ENCODE measurements around the gene DUSP2. TPM values are rescaled to one million over a fixed set of nuclear protein-coding genes. Genes with fewer than 3 reads are reported as not detected.

DUSP2 gene
- total and polyA plus RNA-seq, 2 donors (not counting 1 experiment from before 2014, with no cell fraction given), result 69.8 to 433 TPM

GRCh38 chr2:96154506-96155380 is 9.5 kb upstream of the DUSP2 start:
- H3K27me3 ChIP-seq (replicated peaks in 1 of 4; ENCODE audit: control extremely low read depth in 1 of 4, control insufficient read depth in 3 of 4, insufficient read depth in 4 of 4, low read length in 3 of 4), result no peaks in the 10 kb centered on the region
- H3K4me3 ChIP-seq (ENCODE audit: control extremely low read depth in 1 of 5, extremely low read depth in 1 of 5, insufficient read depth in 1 of 5, low read depth in 2 of 5, low read length in 4 of 5), result no peak overlapping the region
- H4K20me1 ChIP-seq (ENCODE audit: control insufficient read depth, insufficient read depth, low read length, poor library complexity, severe bottlenecking), result no peaks in the 10 kb centered on the region
- Mint-ChIP-seq H3K27ac (no peak overlapping the region), H3K4me1 (peaks cover 70% of the 10 kb centered on the region), H3K27me3 (no peaks in the 10 kb centered on the region), H3K4me3 (no peak overlapping the region), H3K9me3 (ENCODE audit: insufficient read depth) (no peaks in the 10 kb centered on the region)
- H3K36me3 ChIP-seq (replicated peaks in 1 of 2; ENCODE audit: control extremely low read depth in 1 of 2, control insufficient read depth in 1 of 2, extremely low read depth in 1 of 2, insufficient read depth in 2 of 2, low read length in 1 of 2), result no peaks in the 10 kb centered on the region
- ATAC-seq (ENCODE audit: low read depth), result no peak
- POLR2A ChIA-PET, result no interaction called here
- H3K9ac ChIP-seq (ENCODE audit: low read length), result no peak overlapping the region
- intact Hi-C loops (cut with micrococcal nuclease), result no loop called here
- H3K4me2 ChIP-seq (replicated peaks; ENCODE audit: low read depth, low read length, poor library complexity, severe bottlenecking), result no peak overlapping the region
- 94% methylated on average over 16 of the region's 16 CpGs for WGBS (ENCODE audit: insufficient coverage)
- H3K27ac ChIP-seq (ENCODE audit: low read length in 2 of 2), result no peak overlapping the region
- no peak for TF ChIP-seq CTCF (IDR thresholded peaks at IDR 0.05)
- no peak for TF ChIP-seq EZH2 (IDR thresholded peaks at IDR 0.05; ENCODE audit: borderline replicate concordance, insufficient read depth, low read depth, low read length, poor library complexity, severe bottlenecking)
- H3K4me1 ChIP-seq (ENCODE audit: control insufficient read depth in 2 of 2, insufficient read depth in 2 of 2, low read length in 2 of 2), result peaks cover 51 to 59% of the 10 kb centered on the region in 2 donors
- H3K9me3 ChIP-seq (ENCODE audit: control extremely low read depth in 1 of 3, control insufficient read depth in 2 of 3, insufficient read depth in 1 of 3, low read length in 2 of 3), result no peaks in the 10 kb centered on the region
- H3K79me2 ChIP-seq (ENCODE audit: control insufficient read depth, insufficient read depth, low read length), result no peaks in the 10 kb centered on the region
- no peak overlapping the region for H2AFZ ChIP-seq (ENCODE audit: insufficient read depth, low read depth, low read length, poor library complexity, severe bottlenecking)
- CTCF ChIA-PET, result interaction anchor here (0.6 to 23.6 kb wide), 3 partner anchors 10 to 17 kb away, joined by 3 to 1065 read pairs (median 18); partner anchors contain the start of gene DUSP2
- DNase-seq, result no peak

GRCh38 chr2:96153991-96154431 is 8.8 kb upstream of the DUSP2 start:
- CTCF ChIA-PET, result interaction anchor here (0.6 to 23.6 kb wide), 2 partner anchors 16 to 17 kb away, joined by 3 to 1065 read pairs; no protein-coding TSS in a partner anchor
- H3K27ac ChIP-seq (ENCODE audit: low read length in 2 of 2), result no peak overlapping the region
- WGBS (ENCODE audit: insufficient coverage), result 96% methylated on average over 5 of the region's 7 CpGs

More at GRCh38 chr2:96153991-96154431, 8.8 kb upstream of the DUSP2 start:
- H3K9me3 Mint-ChIP-seq (ENCODE audit: insufficient read depth), result no peaks in the 10 kb centered on the region
- Histone ChIP-seq H2AFZ (ENCODE audit: insufficient read depth, low read depth, low read length, poor library complexity, severe bottlenecking) (no peak overlapping the region), H3K4me3 (ENCODE audit: control extremely low read depth in 1 of 5, extremely low read depth in 1 of 5, insufficient read depth in 1 of 5, low read depth in 2 of 5, low read length in 4 of 5) (no peak overlapping the region), H3K79me2 (ENCODE audit: control insufficient read depth, insufficient read depth, low read length) (no peaks in the 10 kb centered on the region), H3K9me3 (ENCODE audit: control extremely low read depth in 1 of 3, control insufficient read depth in 2 of 3, insufficient read depth in 1 of 3, low read length in 2 of 3) (no peaks in the 10 kb centered on the region), H3K4me2 (replicated peaks; ENCODE audit: low read depth, low read length, poor library complexity, severe bottlenecking) (no peak overlapping the region), H3K4me1 (ENCODE audit: control insufficient read depth in 2 of 2, insufficient read depth in 2 of 2, low read length in 2 of 2) (peaks cover 47 to 54% of the 10 kb centered on the region in 2 donors), H3K9ac (ENCODE audit: low read length) (no peak overlapping the region), H4K20me1 (ENCODE audit: control insufficient read depth, insufficient read depth, low read length, poor library complexity, severe bottlenecking) (no peaks in the 10 kb centered on the region), H3K36me3 (replicated peaks in 1 of 2; ENCODE audit: control extremely low read depth in 1 of 2, control insufficient read depth in 1 of 2, extremely low read depth in 1 of 2, insufficient read depth in 2 of 2, low read length in 1 of 2) (no peaks in the 10 kb centered on the region), H3K27me3 (replicated peaks in 1 of 4; ENCODE audit: control extremely low read depth in 1 of 4, control insufficient read depth in 3 of 4, insufficient read depth in 4 of 4, low read length in 3 of 4) (no peaks in the 10 kb centered on the region)
- no peak overlapping the region for H3K4me3 Mint-ChIP-seq
- TF ChIP-seq CTCF (IDR thresholded peaks at IDR 0.05) (no peak), EZH2 (IDR thresholded peaks at IDR 0.05; ENCODE audit: borderline replicate concordance, insufficient read depth, low read depth, low read length, poor library complexity, severe bottlenecking) (no peak)
- POLR2A ChIA-PET, result no interaction called here
- intact Hi-C loops (cut with micrococcal nuclease), result no loop called here
- ATAC-seq (ENCODE audit: low read depth), result no peak
- no peak overlapping the region for H3K27ac Mint-ChIP-seq
- peak; percentile 6 for DNase-seq
- peaks cover 67% of the 10 kb centered on the region for H3K4me1 Mint-ChIP-seq
- H3K27me3 Mint-ChIP-seq, result no peaks in the 10 kb centered on the region

All from B cell (primary cell).